ENCODE results near the gene VANGL2.

The VANGL2 gene

DNA sequence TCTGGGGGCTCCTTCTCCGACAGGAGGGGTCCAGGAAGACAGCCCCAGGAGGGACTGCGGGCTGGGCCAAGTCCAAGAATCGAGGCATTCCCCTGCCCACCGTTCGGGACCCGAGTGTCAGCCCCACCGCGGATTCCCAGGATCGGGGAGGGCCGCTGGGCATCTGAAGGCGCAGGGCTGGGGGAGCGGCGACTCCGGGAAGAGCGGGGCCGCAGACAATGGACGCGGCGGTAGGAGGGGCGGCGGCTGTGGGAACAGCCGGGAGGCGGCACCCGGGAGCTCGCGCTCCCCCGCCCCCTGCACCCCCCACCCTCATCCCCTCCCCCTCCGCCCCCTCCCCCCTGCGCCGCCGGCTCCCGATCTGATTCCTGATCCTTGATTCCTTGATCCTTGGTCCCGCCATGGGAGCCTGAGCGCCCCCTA, at the start of gene VANGL2:
Gene VANGL2, plus strand, starts transcription at position 342 of the 423 bp plus-strand sequence. CDS start 15,274 bp downstream, outside the sequence.
- Mint-ChIP-seq H3K4me3 (peak within 1 kb of the TSS; percentile 48), H3K27me3 (peaks cover 28% of the 10 kb centered on the region)

DNA sequence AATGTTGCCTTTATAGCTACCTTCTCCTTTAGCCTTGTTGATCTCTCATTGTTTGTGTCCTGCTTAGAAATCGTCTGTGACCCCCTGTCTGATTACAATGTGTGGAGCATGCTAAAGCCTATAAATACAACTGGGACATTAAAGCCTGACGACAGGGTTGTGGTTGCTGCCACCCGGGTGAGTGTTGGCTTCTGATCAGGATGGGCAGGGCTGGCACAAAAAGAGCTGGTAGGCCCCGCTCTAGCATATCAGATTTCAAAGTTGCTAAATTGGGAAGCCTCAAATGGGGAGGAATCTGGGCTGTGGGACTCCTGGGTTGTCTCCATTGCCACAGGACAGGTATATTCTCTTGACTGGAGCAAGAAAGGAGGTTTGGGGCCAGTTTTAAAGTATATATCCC, 48.7 kb upstream of the VANGL2 start:
- Mint-ChIP-seq H3K27me3 (no peaks in the 10 kb centered on the region), H3K4me3 (no peak overlapping the region), H3K9me3 (no peaks in the 10 kb centered on the region), H3K36me3 (ENCODE audit: low read depth) (peaks cover 97% of the 10 kb centered on the region), H3K4me1 (ENCODE audit: low read depth) (peaks cover 7% of the 10 kb centered on the region), H3K27ac (no peak overlapping the region)
- DNase-seq = no peak

More for the DNA sequence above, at the start of gene VANGL2:
- Mint-ChIP-seq H3K9me3 (no peaks in the 10 kb centered on the region), H3K4me1 (ENCODE audit: low read depth) (peaks cover 3% of the 10 kb centered on the region), H3K36me3 (ENCODE audit: low read depth) (no peaks in the 10 kb centered on the region), H3K27ac (no peak within 1 kb of the TSS)
- DNase-seq = peak; percentile 64

GRCh38 chr1:160352555-160352954, 47.8 kb upstream of the VANGL2 start:
- H3K27me3 Mint-ChIP-seq = no peaks in the 10 kb centered on the region
- peaks cover 97% of the 10 kb centered on the region for H3K36me3 Mint-ChIP-seq (ENCODE audit: low read depth)
- H3K4me3 Mint-ChIP-seq = no peak overlapping the region
- no peak overlapping the region for H3K27ac Mint-ChIP-seq
- no peaks in the 10 kb centered on the region for H3K9me3 Mint-ChIP-seq
- no peak for DNase-seq
- H3K4me1 Mint-ChIP-seq (ENCODE audit: low read depth) = no peaks in the 10 kb centered on the region

GRCh38 chr1:160353223-160353622, 47.1 kb upstream of the VANGL2 start:
- Mint-ChIP-seq H3K27me3 (no peaks in the 10 kb centered on the region), H3K4me3 (no peak overlapping the region), H3K9me3 (no peaks in the 10 kb centered on the region), H3K4me1 (ENCODE audit: low read depth) (no peaks in the 10 kb centered on the region), H3K36me3 (ENCODE audit: low read depth) (peaks cover 99% of the 10 kb centered on the region), H3K27ac (no peak overlapping the region)
- DNase-seq = no peak

DNA sequence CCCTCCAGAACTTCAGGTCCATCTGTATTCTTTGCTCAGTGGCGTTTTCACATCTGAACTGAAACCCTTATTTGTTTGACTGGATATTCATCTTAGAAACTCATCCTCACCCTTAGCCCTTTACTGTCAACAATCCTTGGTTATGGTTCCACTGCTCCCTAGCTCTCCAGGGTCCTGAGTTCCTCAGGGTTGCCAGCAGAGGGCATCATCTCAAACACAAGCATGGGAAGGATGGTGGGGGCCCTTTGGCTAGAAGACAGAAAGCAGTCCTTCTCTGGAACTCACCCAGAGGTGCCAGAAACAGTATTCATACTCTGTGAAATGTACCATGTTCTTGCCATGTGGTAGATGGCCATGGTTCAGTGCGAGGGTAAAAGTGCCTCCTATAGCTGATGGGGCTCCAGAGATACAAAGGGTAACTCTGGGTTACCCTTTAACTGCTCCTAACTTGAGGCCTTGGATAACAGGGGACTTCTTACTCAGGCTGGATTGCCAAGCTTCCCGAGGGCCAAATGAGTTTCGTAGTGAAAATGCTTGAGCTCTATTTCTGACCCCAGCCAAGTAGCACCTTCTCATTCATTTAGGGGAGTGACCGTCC, 45.9 kb upstream of the VANGL2 start:
- H3K36me3 Mint-ChIP-seq (ENCODE audit: low read depth) = peaks cover 98% of the 10 kb centered on the region
- no peaks in the 10 kb centered on the region for H3K27me3 Mint-ChIP-seq
- no peak overlapping the region for H3K4me3 Mint-ChIP-seq
- H3K27ac Mint-ChIP-seq = no peak overlapping the region
- no peak for DNase-seq
- H3K9me3 Mint-ChIP-seq = no peaks in the 10 kb centered on the region
- no peaks in the 10 kb centered on the region for H3K4me1 Mint-ChIP-seq (ENCODE audit: low read depth)

DNA sequence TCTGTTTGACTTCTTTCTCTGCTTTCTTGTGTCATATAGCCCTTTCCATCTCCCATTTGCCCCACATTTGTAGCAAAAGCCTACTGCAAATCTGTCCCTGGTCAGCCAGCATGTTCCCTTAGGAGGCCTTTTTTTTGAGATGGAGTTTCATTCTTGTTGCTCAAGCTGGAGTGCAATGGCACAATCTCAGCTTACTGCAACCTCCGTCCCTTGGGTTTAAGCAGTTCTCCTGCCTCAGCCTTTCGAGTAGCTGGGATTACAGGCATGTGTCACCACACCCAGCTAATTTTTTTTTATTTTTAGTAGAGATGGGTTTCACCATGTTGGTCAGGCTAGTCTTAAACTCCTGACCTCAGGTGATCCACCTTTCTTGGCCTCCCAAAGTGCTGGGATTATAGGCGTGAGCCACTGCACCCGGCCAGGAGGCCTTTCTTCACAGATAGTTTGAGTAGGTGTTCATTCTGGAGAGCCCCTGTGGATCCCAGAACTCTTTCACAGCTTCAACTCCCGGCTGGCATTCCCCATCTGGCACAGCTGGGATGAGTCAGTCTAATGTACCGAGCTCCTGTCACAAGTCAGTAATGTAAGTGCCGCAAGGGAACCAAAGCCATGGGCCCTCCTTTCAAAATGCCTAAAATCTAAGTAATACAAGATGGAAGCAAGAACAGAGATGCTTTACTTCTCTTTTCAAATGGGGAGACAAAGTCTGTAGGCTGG, 42.9 kb upstream of the VANGL2 start:
- Mint-ChIP-seq H3K27ac (peak overlapping the region; percentile 7), H3K4me1 (ENCODE audit: low read depth) (no peaks in the 10 kb centered on the region), H3K9me3 (no peaks in the 10 kb centered on the region), H3K27me3 (no peaks in the 10 kb centered on the region), H3K4me3 (no peak overlapping the region), H3K36me3 (ENCODE audit: low read depth) (peaks cover 86% of the 10 kb centered on the region)
- no peak for DNase-seq

DNA sequence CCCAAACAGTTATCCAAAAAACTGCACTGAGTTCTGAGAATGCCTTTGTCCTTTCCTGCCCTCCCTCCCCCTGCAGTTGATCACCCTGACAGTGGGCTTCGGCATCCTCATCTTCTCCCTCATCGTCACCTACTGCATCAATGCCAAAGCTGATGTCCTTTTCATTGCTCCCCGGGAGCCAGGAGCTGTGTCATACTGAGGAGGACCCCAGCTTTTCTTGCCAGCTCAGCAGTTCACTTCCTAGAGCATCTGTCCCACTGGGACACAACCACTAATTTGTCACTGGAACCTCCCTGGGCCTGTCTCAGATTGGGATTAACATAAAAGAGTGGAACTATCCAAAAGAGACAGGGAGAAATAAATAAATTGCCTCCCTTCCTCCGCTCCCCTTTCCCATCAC, 42.3 kb upstream of the VANGL2 start:
- peaks cover 80% of the 10 kb centered on the region for H3K36me3 Mint-ChIP-seq (ENCODE audit: low read depth)
- H3K27ac Mint-ChIP-seq = no peak overlapping the region
- no peaks in the 10 kb centered on the region for H3K27me3 Mint-ChIP-seq
- no peaks in the 10 kb centered on the region for H3K9me3 Mint-ChIP-seq
- H3K4me1 Mint-ChIP-seq (ENCODE audit: low read depth) = no peaks in the 10 kb centered on the region
- no peak overlapping the region for H3K4me3 Mint-ChIP-seq
- DNase-seq = no peak

- Mint-ChIP-seq H3K27me3 (no peaks in the 10 kb centered on the region), H3K4me1 (ENCODE audit: low read depth) (no peaks in the 10 kb centered on the region), H3K9me3 (no peaks in the 10 kb centered on the region), H3K4me3 (no peak overlapping the region), H3K36me3 (ENCODE audit: low read depth) (peaks cover 64% of the 10 kb centered on the region), H3K27ac (no peak overlapping the region)
- no peak for DNase-seq
These were observed 40.7 kb upstream of the VANGL2 start for GRCh38 chr1:160359559-160360226.

DNA sequence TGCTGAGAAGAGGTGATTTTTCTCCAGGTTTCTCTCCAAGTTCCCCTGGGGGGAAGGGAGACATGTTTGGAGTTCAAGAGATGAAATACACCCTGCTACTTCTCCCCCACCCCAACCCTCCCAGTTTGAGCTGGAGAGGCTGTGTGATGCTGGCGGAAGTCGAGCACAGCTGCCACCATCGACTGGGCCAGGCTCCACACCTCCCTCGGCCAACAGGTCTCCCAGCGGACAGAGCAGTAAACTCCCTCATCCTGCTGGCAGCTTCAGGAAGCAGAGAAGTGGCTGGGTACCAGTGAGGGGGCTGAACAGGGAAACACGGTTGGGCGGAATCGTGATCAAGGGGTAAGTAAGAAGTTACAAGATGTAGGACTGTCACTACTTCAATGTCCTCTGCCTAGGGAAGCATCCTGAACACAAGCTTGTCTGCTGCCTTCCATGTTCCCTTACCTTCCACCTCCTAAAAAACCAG, 40.1 kb upstream of the VANGL2 start:
- Mint-ChIP-seq H3K27me3 (no peaks in the 10 kb centered on the region), H3K27ac (no peak overlapping the region), H3K36me3 (ENCODE audit: low read depth) (peaks cover 58% of the 10 kb centered on the region), H3K4me3 (no peak overlapping the region), H3K9me3 (no peaks in the 10 kb centered on the region), H3K4me1 (ENCODE audit: low read depth) (no peaks in the 10 kb centered on the region)
- no peak for DNase-seq

- H3K36me3 Mint-ChIP-seq (ENCODE audit: low read depth) = peaks cover 49% of the 10 kb centered on the region
- H3K9me3 Mint-ChIP-seq = no peaks in the 10 kb centered on the region
- no peak overlapping the region for H3K4me3 Mint-ChIP-seq
- H3K27me3 Mint-ChIP-seq = no peaks in the 10 kb centered on the region
- no peaks in the 10 kb centered on the region for H3K4me1 Mint-ChIP-seq (ENCODE audit: low read depth)
- H3K27ac Mint-ChIP-seq = no peak overlapping the region
- no peak for DNase-seq
These were observed 39.2 kb upstream of the VANGL2 start for GRCh38 chr1:160361199-160361598.

DNA sequence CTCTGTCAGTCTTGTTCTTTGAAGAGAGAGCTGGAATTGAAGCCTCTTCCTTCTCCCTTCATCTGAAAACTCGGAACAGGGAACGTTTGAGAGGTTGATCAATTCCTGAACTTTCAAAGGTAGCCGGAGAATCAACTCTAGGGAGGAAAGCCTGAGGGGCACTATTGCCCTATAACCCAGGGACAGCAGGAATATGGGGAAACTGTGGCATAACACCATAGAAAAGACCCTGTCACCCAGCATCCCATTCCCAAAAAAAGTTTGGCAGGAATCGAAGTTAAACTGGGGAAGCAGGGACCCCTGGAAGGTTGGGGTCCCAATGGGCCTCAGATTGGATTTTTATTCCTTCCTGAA, 38.6 kb upstream of the VANGL2 start:
- H3K4me3 Mint-ChIP-seq = no peak overlapping the region
- H3K9me3 Mint-ChIP-seq = no peaks in the 10 kb centered on the region
- no peak for DNase-seq
- peaks cover 43% of the 10 kb centered on the region for H3K36me3 Mint-ChIP-seq (ENCODE audit: low read depth)
- H3K27ac Mint-ChIP-seq = peak overlapping the region; percentile 38
- no peaks in the 10 kb centered on the region for H3K27me3 Mint-ChIP-seq
- no peaks in the 10 kb centered on the region for H3K4me1 Mint-ChIP-seq (ENCODE audit: low read depth)

DNA sequence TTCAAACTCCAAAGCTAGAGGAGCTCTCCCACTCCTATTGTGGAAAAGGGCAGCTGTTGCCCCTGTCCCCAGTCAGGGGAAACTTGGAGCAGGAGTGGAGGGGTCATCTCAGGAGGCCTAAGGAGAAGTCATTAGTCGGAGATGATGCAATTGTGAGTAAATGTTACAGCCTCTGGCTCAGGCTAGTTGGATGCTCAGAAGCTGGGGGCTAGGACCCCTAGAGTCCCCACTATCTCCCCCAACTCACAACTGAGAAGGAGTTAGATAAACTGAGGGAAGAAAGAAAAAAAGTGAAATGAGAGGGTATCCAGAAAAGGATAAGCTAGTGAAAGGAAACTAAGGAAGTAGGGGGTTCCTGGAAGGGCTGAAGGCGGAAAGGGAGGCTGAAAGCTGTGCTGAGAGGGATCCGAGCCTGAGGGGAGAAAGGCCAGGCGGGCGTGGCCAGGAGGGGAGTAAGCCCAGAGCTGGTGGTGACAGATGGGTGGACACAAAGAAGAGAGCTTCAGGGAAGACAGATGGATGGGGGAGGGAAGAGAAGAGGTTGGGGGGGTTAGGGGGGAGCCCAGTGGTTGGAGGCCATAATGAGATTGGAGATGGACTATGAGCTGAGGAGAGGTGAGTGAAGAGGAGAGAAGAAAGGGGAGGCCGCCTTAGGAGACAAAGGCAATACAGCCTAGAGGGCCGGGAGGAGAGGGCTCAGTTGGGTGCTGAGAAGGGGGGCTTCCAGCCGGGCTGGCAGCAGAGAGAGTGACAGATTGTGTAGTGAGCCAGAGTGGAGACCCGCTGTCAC, 38.0 kb upstream of the VANGL2 start:
- H3K27ac Mint-ChIP-seq = peak overlapping the region; percentile 80

DNA sequence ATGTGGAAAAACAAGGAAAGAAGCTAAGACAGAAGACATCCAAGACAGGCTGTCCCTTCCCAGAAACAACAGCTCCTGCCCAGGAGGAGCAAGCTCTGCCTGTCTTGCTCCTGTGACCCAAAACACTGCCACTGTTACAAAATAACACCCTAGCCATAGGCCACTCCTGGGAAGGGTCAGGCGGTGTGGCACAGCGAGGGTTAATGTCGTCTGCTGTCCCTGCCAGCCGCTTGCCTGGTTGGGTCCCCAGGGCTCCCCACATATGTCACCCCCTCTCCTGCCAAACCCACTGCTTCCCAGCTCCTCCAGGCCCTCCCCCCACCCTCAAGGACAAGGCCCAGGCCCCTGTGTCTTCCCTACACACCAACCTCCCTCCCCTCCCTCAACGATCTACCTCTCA, 37.4 kb upstream of the VANGL2 start:
- DNase-seq = no peak

More for the DNA sequence above, 38.0 kb upstream of the VANGL2 start:
- Mint-ChIP-seq H3K4me1 (ENCODE audit: low read depth) (no peaks in the 10 kb centered on the region), H3K36me3 (ENCODE audit: low read depth) (peaks cover 37% of the 10 kb centered on the region), H3K27me3 (no peaks in the 10 kb centered on the region), H3K9me3 (no peaks in the 10 kb centered on the region), H3K4me3 (no peak overlapping the region)
- no peak for DNase-seq

GRCh38 chr1:160363951-160364735, 36.2 kb upstream of the VANGL2 start:
- peaks cover 22% of the 10 kb centered on the region for H3K36me3 Mint-ChIP-seq (ENCODE audit: low read depth)
- no peaks in the 10 kb centered on the region for H3K27me3 Mint-ChIP-seq
- no peak overlapping the region for H3K4me3 Mint-ChIP-seq
- H3K4me1 Mint-ChIP-seq (ENCODE audit: low read depth) = no peaks in the 10 kb centered on the region
- DNase-seq = no peak
- H3K9me3 Mint-ChIP-seq = no peaks in the 10 kb centered on the region
- H3K27ac Mint-ChIP-seq = peak overlapping the region; percentile 1

More for the DNA sequence above, 37.4 kb upstream of the VANGL2 start:
- no peaks in the 10 kb centered on the region for H3K27me3 Mint-ChIP-seq
- H3K36me3 Mint-ChIP-seq (ENCODE audit: low read depth) = peaks cover 31% of the 10 kb centered on the region
- H3K27ac Mint-ChIP-seq = no peak overlapping the region
- no peaks in the 10 kb centered on the region for H3K4me1 Mint-ChIP-seq (ENCODE audit: low read depth)
- H3K4me3 Mint-ChIP-seq = no peak overlapping the region
- no peaks in the 10 kb centered on the region for H3K9me3 Mint-ChIP-seq
